ENCODE data around the gene PDIA4.
"Not testable (repeated sequence)": the region's sequence is repeated elsewhere in the genome, so short reads cannot be mapped to it uniquely, and the experiment has no call there.

The PDIA4 gene

DNA sequence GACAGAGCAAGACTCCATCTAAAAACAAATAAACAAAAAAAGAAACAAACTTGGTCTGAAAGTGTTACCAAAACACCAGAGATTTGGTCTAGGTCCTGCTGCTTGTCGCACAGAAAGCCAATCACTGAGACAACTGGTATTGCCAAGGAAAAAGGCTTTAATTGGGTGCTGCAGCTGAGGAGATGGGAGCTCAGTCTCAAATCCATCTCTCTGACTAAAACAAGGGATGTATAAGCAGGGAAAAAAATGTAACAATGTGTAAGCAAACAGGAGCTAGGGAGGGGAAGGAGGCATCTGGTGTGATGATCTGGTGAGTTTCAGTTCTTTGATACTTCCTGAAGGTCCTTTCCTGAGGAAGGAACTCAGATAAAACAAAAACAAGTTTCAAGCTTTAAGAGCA lies 8.4 kb upstream of the PDIA4 start:
- DNase-seq (ENCODE audit: low spot score) = no peak

- DNase-seq (ENCODE audit: low spot score) = no peak
These were observed 3.1 kb upstream of the PDIA4 start for GRCh38 chr7:149031353-149031910.

DNA sequence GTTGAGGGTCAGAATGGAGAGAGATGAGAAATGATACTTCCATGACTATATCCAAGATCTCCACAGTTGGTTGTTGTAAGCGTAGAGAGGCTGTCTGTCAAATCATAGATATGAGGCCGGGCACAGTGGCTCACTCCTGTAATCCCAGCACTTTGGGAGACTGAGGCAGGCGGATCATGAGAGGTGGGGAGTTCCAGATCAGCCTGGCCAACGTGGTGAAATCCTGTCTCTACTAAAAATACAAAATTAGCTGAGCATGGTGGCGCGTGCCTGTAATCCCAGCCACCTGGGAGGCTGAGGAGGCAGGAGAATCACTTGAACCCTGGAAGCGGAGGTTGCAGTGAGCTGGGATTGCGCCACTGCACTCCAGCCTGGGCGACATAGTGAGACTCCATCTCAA lies 2.1 kb upstream of the PDIA4 start:
- DNase-seq (ENCODE audit: low spot score) = not testable (repeated sequence)

- DNase-seq (ENCODE audit: low spot score) = no peak
These were observed 527 bp downstream of the PDIA4 start for GRCh38 chr7:149027611-149028345.

GRCh38 chr7:149027055-149027454 lies 1.2 kb downstream of the PDIA4 start:
- DNase-seq (ENCODE audit: low spot score) = no peak

GRCh38 chr7:149023662-149024061 lies 4.6 kb downstream of the PDIA4 start:
- no peak for DNase-seq (ENCODE audit: low spot score)

DNA sequence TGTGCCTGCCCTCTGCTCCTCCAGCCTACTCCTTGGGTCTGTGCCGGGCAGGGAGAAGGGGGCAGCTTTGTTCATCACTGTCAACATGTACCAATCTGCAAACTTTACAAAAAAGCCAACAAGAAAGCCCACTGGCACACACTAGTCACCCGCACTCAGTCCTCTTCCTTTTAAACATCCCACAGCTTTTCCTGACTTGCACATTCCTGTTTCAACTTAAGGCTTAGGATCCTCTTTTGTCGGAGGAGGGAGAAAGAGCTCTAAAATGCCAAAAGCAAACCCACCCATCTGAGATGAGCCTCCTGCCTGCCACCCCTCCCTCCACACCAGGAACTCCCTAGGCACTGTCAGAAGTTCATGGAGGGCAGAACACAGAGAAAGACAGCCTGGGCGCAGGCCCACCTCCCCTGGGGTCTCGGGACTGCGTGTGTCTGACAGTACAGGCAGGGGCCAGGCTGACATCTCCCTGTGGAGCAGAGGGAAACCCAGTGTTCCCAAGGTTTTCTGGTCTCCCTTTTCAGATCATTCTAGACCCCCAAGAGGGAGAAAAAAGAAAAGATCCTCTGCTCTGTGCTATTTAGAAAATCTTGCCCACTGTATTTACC lies 5.4 kb downstream of the PDIA4 start:
- no peak for DNase-seq (ENCODE audit: low spot score)

GRCh38 chr7:149021725-149022062 lies 6.6 kb downstream of the PDIA4 start:
- DNase-seq (ENCODE audit: low spot score) = no peak

- DNase-seq (ENCODE audit: low spot score) = no peak
These were observed 7.8 kb downstream of the PDIA4 start for GRCh38 chr7:149020483-149020882.

DNA sequence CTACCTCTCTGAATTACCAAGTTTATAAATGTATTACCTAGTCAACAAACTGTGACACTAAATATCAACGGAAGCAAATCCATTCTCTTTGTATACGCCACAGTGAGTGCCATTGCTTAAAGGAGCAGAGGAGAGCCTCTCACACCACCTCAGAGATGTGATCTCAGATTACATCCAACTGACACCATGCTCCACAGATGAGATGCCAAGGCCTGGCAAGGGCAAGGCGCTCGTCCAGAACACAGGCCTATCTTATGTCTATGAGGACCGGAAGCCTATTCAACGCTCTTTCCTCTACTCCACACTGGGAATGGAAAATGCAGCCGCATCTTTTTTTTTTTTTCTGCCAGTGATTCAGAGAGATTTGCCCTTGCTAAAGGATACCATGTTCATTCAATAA lies 11.4 kb downstream of the PDIA4 start:
- no peak for DNase-seq (ENCODE audit: low spot score)

- DNase-seq (ENCODE audit: low spot score) = peak; percentile 63
These were observed 14.0 kb downstream of the PDIA4 start for GRCh38 chr7:149014309-149014708.

DNA sequence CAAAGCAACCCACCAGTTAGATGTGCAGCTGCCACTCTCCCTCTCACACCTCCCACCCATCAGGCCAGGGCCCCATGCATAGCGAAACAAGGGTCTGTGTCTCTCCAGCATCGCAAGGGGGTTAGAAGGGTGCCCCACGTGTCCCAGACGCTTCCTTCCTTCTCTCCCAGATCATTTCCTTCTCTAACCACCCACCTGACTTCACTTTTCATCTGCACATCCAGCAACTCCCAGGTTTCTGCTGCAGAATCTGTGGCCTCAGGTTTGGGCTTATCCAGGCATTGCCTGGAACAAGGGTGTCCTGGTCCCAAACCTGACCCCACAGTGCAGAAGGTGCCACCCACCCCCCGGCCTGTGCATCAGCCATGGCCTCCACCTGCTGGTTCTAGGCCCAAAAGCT lies 14.4 kb downstream of the PDIA4 start:
- DNase-seq (ENCODE audit: low spot score) = no peak

DNA sequence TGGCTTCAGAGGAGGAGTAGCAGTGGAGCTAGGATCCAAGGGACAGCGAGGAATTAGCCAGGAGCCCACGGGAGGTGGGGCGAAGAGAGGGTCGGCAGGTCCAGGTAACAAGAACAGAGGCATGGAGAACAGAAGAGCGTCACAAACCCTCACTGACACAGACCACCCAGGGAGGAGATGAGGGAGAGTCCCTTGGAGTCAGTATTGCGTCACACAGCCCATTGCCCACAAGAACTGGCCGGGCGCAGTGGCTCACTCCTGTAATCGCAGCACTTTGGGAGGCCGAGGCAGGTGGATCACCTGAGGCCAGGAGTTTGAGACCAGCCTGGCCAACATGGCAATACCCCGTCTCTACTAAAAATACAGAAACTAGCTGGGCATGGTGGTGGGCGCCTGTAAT lies 15.6 kb downstream of the PDIA4 start:
- not testable (repeated sequence) for DNase-seq (ENCODE audit: low spot score)

GRCh38 chr7:149011491-149011890 lies 16.8 kb downstream of the PDIA4 start:
- DNase-seq (ENCODE audit: low spot score) = no peak

- DNase-seq (ENCODE audit: low spot score) = no peak
These were observed 17.9 kb downstream of the PDIA4 start for GRCh38 chr7:149010451-149010850.

- DNase-seq (ENCODE audit: low spot score) = no peak
These were observed 18.8 kb downstream of the PDIA4 start for GRCh38 chr7:149009527-149009926.

DNA sequence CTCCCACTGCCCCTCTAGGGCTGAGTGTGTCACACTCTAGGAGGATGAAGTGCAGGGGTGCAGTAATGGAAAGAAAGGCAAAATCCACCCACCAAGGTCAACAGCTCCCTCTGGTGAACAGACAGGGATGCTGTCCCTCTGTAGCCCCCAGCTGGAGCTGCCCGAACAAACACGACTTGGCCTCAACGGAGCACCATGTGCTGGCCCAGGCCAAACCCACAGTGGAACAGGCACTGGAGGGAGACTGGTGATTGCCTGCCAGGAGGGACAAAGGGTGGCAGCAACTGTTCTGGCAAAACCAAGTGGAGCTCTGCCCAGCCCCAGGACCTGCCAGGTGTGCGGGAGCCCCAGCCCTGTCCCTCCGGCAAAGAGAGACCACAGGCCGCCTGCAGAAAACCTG lies 20.7 kb downstream of the PDIA4 start:
- DNase-seq (ENCODE audit: low spot score) = no peak

- DNase-seq (ENCODE audit: low spot score) = no peak
These were observed 21.2 kb downstream of the PDIA4 start for GRCh38 chr7:149007146-149007545.

DNA sequence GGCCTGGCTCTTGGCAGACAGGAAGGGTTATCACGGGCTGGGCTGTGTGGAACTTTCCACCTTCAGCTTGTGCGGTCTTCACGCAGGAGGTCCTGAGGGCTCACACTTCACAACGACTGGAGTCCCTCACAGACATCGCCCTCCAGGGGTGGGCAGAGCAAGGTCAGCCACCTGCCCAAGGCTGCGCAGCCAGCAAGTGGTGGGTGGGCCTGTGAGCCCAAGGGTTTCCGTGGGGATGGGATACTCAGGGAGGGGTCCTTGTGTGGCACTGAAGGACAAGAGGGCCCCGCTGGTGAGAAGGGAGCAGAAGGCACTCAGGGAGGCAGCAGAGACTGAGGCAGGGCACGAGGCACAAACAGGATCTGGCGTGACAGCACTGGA lies 22.0 kb downstream of the PDIA4 start:
- no peak for DNase-seq (ENCODE audit: low spot score)

- DNase-seq (ENCODE audit: low spot score) = peak; percentile 83
These were observed 22.6 kb downstream of the PDIA4 start for GRCh38 chr7:149005427-149006344.

DNA sequence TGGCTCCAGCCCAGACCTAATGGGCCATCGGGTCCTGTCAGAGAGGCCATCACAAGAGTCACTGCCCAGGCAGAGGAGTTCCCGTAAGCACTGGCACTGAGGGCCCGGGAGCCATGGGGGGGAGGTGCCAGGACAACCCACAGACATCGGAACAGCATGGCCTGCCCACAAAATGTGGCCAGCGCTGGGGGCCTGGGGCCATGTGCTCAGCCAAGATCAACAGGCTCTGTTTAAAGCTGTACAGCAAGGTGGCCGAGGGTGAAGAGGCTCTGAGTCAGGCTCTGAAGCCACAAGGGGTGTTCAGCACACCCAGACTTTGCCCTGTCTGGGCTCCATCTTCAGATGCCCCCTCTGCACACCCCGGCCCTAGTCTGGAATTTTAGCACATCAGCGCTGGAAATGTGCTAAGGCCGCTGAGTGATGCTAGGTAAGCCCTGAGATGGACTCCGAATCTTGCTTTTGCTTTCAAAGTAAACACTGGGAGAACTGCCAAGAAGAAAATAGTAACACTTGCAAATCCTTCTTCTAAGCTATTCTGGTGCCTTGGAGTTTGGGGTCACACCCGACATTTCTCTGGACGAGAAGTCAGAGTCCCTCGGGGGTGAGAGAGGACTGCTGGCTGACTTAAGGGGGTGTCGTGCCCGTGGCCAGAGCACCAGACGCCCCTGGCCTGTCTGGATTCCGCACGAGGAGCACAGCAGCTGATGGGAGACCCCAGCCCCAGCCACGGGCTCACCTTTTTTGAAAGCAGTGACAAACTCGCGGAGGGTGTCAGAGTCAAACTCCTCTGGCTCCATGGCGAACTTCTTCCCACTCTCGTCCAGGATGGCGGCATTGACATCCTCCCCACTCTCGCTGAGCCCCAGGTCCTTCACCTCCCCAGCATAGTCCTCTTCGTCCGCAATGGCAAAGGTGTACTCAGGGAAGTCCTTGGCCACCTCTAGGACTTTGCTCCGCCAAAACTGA lies 23.6 kb downstream of the PDIA4 start:
- no peak for DNase-seq (ENCODE audit: low spot score)
